Measurements from ENCODE around the gene VPS8.

DNA sequence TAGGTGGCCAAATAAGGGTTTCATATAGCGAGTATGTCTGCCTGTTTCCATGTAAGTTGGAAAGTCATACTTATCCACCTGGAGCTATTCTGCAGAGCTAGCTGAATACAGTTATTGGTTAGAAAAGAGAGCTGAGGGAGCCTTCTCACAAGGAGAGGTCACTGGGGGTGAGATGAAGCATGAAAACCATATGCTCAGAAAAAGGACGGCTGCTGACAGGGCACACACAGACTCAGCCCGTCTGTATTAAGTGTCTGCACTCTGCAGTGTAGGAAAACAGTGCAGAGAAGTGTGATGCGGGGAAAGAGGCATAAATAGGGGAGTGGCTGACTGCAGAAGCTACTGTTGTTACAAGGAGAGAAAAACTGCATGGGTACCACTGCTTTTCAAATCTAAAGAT is 282.7 kb downstream of the VPS8 start:
- TF ChIP-seq, protein P1, sequence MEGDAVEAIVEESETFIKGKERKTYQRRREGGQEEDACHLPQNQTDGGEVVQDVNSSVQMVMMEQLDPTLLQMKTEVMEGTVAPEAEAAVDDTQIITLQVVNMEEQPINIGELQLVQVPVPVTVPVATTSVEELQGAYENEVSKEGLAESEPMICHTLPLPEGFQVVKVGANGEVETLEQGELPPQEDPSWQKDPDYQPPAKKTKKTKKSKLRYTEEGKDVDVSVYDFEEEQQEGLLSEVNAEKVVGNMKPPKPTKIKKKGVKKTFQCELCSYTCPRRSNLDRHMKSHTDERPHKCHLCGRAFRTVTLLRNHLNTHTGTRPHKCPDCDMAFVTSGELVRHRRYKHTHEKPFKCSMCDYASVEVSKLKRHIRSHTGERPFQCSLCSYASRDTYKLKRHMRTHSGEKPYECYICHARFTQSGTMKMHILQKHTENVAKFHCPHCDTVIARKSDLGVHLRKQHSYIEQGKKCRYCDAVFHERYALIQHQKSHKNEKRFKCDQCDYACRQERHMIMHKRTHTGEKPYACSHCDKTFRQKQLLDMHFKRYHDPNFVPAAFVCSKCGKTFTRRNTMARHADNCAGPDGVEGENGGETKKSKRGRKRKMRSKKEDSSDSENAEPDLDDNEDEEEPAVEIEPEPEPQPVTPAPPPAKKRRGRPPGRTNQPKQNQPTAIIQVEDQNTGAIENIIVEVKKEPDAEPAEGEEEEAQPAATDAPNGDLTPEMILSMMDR (IDR thresholded peaks at IDR 0.05) = no peak
- TF ChIP-seq, protein P2, sequence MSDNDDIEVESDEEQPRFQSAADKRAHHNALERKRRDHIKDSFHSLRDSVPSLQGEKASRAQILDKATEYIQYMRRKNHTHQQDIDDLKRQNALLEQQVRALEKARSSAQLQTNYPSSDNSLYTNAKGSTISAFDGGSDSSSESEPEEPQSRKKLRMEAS (IDR thresholded peaks at IDR 0.05) = no peak
- TF ChIP-seq POLR2A (IDR thresholded peaks at IDR 0.05; ENCODE audit: low read length) (no peak), RFX5 (IDR thresholded peaks at IDR 0.05) (no peak)

Data from A549 (cell line).